NCI-H2029 (cell line): ENCODE measurements around the gene DDO.

Experiments used
- DNase-seq: peaks from one replicate; lab custom pipeline; 2025; lab: John Stamatoyannopoulos, UW

Gene DDO

DNA sequence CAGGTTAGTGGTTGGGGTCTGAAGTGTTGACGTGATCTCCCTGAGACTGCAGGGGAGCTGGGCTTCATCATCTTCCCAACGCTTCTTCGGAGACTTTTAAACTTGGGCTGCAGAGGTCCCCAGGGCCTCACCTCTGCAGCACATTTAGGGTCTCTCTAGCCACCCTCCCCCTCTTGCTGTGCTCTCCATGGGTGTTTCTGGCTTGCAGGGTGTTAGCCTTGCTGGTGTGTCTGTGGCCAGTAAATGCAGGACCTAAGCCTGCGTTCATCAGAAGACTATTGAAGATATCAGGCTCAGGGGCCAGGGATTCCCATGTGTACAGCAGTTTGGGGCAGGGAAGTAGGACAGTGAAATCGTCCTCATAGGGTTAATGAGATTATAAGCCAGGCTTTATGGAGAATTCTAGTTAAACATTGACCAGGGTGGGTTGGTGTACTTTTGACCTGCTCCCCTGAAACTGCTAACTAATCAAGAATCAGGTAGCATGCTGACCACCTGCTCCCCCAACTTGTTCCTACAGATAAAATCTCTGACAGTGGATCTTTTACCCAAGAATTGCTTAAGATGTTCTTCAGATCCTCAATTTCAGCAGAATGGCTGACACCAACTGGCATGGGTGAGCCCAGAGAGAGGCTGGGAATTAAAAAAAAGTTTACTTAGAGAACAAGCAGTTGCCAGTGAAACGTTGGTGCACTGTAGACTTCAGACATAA is 3.8 kb upstream of the DDO start:
- DNase-seq, result no peak

DNA sequence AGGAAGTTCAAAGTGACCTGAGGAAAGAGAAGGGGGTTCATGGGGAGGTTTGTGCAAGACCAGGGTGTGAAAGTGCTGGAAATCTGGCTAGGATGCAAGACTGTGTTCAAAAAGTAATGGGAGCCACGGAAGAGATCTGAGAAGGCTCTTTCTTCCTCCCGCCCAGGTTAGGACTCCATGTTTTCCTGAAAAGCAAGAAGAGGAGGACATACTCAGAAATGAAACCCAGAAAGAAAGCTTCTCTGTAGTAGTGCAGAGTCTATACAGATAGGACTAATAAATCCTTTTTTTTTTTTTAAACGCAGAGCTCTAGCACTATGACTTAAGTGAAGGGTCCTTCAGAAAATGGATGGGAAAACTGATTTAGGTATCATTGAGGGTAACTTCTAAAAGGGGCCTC is 3.2 kb upstream of the DDO start:
- DNase-seq, result no peak

DNA sequence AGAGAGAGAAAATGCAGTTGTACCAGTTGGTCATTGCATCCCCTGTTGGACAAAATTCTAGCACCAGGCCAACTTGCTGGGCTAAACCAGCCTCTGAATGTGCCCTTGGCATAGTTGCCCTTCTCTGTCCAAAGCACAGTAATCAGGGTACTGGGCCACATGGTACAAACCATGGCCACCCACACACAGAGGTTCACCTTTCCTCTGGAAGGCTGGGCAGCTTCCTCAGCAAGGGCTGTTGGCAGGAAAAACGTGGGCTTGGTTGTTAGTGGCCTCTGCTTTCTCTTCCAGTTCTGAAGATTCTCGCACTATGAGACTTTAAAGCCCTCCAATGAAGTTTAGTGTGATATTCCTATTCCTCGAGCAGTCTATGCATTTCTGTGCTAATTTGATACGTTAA is 706 bp downstream of the DDO start:
- no peak for DNase-seq

DNA sequence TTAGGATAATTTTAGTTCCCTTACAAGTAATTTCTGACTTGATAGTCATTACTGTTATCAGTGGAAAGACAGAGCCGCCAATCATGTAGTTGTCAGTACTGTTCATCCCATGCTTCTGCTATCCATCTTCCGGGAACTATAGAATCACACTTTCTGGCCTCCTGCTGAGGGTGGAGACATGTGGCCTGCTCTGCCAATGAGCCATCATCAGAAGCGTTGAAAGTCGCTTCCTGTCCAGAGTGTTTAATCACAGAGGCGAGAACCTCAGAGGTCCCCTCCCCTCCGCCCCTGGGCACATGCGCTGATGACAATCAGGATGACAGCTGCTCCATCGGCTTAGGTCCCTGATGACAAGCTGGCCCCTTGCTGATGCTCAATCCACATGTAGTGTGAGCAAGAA is 3.0 kb downstream of the DDO start:
- DNase-seq, result no peak

DNA sequence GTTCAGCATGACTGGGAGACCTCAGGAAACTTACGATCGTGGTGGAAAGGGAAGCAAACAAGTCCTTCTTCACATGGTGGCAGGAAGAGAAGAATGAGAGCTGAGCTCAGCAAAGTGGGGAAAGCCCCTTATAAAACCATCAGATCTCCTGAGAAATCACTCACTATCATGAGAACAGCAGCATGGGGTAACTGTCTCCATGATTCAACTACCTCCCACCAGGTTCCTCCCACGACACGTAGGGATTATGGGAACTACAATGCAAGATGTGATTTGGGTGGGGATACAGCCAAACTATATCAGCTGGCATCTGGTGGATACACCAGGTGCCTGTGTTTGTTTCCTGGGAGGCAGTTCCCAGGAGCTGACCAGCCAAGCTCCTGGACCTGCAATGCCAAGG is 4.9 kb downstream of the DDO start:
- no peak for DNase-seq

DNA sequence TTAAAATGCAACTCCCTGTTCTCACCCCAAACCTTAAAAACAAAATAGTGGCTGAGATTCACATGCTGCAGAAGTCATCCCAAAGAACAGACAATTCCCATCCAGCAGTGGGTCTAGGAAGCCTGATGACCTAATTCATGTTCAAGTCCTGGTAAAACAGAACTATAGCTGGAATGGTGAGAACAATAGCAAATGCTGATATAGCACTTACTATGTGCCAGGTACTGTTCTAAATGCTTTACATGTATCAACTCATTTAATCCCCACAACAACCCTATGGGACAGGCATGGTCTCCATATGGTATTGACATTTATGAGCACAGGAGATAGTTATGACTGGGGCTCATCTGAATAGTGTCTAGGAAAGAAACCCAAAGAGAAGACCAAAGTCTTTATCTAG is 5.6 kb downstream of the DDO start:
- DNase-seq, result no peak

DNA sequence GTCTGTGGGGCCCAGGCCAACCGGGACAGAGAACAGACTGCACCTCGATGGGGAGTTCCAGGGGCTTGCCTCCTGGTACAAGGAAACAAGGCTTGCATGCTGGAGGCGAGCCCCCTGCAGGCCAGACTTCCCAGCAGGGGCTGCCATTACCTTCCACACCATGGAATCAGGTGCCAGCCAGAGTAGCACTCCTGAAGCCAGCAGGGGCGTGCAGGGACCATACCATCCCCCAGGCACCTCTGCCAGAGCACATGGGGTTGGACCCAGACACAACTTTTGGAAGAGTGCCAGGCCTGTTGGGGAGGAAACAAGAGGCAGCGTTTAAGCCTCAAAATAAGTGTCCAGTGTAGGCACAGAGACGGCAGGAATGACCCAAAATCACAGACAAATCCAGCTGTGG is 6.5 kb downstream of the DDO start:
- DNase-seq, result no peak

DNA sequence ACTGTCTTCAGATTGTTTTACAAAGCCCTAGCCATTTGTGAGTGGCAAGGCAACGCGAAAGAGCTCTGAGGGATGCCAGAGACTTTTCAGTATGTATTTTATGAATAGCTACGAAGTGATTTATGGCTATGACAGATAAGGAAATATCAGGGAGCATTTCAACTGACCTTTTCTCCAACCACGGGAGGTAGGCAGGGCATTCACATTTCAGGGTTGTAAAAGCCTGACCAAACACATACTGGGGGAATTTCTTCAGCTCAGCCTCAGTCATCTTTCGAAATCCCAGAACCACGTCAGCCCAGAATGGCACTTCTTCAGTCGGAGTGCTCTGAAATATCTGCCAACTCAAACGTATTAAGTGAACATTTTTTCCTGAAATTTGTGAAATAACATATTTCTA is 10.8 kb downstream of the DDO start:
- no peak for DNase-seq

DNA sequence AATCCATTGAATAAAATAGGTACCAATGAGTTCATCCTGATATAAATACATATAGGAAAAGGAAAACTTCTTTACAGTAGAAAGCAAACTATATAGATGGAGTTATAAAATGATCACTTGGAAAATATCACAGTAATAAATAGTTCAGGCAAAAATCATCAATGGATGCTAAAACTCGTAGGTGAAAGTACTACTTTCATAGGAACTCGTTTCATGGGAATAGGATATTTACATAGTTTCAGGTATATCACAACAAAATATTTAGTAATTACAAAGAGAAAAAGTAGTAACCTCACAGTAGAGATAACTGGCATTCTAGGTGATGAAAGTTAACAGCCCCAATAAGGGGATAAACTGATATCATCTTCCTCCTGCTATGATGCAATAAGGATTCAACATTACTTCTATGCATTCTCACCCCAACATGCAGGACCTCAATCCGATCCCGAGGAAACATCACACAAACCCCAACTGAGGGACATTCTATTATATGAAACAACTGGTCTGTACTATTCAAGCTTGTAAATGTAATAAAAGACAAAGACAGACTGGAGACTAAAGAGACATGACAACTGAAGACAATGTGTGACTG is 13.7 kb downstream of the DDO start:
- DNase-seq, result no peak

DNA sequence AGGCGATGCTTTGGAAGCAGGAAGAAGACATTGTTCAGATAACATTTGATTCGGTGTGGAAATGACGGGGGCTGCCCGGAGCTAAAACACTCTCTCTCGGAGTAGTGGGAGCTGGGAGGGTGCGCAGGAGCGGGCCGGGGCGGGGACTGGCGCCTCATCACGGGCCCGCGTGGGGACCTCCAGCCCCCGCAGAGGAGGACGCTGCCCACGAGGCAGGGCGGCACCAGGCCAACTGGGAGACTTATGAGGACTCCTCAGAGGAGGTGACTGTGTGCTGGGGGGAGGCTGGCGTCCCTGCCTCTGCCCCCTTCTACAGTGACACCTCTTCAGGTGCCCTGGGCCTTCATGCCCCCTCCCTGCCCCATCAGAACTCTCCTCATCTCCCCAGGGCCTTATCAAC is 15.2 kb downstream of the DDO start:
- no peak for DNase-seq

DNA sequence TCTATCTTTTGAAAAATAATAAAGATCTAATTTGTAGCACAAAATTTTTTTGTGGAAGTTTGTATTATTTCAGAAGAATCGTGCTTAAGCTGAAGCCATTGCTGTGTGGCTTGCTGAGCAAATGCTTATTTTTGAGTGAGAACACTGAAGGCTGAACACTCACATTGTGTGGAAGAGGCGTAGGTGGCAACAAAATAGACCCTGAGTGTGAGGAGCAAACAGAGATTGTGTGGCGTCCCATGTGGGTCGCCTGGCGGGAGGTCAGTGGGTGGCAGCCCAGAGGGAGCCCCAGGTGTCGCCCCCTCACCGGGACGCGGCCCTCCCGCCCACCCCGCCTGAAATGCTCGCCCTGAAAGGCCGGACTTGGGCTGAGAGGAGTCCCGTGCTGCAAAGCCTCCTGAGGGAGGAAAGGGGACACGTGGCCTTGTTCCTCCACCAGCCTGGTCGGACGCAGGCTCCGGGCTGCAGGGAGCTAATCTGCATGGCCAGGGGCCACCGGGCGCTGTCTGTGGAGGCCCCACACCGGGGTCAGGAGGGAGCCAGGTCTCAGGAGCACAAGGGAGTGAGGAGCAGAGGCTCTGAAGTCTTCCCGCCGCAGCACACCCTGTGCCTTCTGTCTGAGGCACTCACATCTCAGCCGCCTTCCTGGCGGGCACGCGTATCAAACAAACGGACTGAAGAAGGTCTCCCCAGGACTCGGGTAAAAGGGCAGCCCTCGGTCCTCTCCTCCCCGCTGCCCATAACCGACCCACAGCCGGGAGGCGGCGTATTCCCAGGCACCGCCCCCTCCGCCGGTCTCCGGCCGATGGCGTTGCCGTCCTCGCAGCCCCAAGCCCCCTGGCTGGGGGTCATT is 15.9 kb downstream of the DDO start:
- no peak for DNase-seq

DNA sequence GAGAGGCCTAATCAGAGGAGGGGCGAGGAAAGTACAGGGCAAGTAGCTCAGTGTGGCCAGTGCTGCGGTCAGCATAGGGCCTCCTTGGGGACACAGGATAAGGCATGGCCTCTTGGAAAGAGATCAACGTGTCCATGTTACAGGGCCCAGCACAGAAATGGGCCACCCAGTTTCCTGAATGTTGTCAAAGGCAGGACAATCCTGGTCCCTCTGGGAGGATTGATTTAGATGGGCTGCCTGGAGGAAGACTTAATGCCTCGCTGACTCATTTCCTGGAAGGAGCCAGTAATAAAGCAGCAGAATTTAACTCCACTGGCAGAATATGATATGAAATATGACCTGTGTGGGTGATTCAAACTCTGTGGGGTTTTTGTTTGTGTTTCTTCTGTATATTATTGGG is 16.6 kb downstream of the DDO start:
- no peak for DNase-seq

DNA sequence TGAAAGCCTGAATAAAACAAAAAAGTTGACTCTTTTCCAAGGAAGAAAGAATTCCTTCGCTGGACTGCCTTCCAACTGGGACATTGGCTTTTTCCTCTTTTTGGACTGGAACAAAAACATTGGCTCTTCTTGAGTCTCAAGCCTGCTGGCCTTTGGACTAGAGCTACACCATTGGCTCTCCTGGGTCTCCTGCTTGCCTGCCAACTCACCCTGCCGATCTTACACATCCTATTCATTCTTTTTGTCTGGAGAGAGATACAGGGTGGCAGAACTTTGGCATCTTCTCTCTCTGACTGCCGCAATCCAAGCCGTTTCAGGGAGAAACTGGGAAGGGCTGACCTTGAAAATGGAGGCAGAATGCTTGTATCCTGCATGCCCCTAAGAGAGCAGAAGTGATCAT is 20.2 kb downstream of the DDO start:
- DNase-seq, result no peak

DNA sequence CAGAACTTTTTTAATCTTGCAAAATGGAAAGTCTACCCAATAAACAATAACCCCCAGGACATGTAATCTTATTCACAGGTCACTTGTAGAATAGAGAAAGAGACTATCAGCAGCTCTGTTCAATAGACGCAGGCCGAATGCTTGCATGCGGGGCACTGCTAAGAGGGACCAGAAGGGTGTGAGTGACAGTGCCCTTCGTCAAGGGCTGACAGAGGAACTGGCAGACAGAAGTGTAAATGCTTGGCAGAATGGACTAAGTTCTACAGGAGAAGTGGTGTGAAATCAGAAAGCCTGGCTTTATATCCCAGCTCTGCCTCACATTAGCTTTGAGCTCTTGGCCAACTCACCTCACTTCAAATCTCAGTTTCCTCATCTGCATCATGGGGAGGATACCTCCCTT is 21.0 kb downstream of the DDO start:
- no peak for DNase-seq

DNA sequence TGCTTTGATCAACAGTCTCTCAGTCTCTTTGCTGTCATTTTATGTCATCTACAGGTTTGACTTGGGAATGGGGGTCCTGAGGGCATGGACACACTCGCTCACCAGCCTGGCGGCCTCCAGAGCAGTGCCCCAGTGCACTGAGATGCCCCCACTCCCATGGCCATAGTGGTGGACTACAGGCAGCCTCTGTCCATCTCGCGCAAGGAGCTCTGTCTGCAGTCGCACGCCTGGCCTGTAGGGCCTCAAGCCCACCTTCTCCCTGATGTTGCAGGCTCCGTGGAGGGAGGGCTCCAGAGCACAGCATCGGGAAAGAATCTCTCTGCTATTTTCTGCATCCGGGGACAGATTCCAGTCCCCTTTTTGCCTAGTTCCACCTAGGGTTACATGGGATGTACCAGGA is 22.6 kb downstream of the DDO start:
- DNase-seq, result no peak

DNA sequence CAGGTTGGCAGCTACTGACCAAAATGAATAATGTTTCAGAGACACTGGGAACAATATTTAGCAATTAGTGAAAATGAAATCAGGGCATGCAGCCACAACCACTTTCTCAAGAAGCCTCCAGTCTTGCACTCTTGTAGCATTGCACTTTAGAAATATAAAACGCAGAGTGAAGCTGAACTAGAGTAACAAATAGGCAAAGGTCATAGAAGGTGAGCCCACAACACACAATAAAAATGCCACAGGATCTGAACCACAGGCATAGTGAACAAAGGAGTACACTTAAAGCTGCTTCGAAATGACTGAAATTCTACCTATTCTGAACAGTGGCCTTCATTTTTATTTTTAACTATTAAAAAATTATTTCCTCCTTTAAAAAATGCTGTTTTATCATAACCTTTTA is 25.0 kb downstream of the DDO start:
- DNase-seq, result no peak

DNA sequence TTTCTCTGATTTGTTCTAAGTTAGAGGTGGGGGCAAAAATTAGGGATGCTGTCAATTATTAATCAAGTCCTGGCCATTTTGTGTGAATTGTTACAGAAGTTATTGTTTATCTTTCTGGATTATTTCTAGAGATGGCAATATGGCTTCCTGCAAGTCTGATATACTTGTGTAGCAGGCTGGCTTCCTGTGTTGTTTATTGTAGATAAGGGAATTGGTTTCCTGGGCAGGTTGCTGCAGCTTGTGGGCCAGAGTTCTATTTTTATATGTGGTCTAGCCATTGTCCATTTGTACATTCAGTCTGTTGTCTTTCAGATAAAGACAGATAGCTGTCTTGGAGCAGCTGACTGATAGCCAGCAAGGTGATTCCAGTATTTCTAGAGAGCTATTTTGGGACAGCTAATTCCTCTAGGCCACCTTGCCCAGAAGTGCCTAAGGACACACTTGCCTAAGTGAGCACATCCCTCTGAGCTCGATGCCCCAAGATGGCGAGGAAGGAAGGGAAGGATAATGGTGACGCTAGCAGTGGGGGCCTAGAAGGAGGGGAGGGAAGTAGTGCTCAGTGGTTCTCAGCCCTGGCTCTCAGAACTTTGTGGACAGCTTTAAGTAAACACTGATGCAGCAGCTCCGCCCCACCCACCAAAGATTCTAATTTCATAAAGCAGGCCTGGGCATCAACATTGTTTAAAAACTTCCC is 25.5 kb downstream of the DDO start:
- no peak for DNase-seq

DNA sequence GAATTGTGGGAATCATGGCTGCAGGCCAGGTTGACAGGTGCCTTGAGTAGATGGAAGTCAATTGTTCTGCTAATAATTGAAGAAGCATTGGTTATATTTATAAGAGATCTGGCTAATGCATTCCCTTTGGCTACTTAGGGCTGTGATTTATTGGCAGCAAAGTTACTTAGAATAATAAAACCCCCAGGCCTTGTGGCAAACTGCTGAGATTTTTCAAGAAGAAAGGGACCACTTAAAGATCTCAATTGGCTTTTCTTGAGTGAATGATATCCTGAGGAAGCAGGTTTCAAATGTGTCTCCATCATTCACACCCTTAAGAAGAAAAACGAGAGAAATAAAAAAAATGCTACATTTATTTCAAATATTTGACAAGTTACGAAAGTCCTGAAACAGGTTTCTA is 27.4 kb downstream of the DDO start:
- DNase-seq, result no peak

DNA sequence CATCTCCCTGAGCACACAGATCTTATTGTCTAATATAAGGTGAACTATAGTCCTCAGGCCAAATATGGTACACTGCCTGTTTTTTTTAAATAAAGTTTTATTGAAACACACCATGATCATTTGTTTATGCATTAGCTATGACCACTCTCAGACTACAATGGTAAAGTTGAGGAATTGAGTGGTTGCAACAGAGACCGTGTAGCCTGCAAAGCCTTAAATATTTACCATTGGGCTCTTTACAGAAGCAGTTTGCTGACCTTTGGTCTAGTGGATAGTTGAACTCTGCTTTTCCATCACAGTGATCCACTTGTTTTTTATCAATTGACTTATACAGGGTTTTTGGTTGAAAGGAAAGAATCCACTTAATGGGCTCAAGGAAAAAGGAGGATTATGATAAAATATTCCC is 29.9 kb downstream of the DDO start:
- DNase-seq, result no peak

DNA sequence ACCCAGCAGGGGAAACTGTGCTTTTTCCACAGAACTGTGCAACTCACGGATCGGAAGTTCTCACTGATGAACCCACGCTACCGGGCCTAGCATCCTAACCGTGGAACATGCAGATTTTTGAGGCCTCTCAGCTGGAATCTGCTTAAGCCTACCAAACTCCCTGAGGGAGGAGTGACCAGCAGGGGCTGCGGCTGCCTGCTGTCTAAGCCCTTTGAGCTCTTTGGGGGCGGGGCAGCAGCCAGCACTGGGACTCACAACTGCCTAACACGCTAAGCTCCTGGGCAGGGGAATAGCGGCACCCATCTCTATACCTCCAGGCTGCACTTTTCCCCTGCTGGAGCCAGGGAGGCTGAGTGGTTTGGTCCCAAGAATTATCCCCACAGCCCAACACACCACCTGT is 36.8 kb downstream of the DDO start:
- DNase-seq, result no peak

DNA sequence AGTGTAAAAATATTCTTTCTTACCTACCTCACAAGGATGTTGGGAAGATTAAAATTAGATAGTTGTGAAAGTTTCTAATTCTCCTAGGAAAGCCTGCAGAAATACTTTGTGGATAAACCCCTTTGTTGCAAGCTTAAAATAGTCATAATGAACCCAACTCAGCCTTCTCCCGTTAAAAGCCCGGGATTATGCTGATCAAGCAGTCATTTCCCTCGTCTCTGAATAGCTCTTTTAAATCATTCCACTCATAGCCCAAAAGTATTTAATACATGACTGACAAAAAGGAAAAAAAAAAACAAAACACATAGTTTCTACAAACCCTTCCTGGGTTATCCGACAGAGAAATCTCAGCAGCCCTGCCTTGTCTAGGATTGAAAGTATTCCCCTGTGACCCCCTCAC is 46.3 kb downstream of the DDO start:
- no peak for DNase-seq

DNA sequence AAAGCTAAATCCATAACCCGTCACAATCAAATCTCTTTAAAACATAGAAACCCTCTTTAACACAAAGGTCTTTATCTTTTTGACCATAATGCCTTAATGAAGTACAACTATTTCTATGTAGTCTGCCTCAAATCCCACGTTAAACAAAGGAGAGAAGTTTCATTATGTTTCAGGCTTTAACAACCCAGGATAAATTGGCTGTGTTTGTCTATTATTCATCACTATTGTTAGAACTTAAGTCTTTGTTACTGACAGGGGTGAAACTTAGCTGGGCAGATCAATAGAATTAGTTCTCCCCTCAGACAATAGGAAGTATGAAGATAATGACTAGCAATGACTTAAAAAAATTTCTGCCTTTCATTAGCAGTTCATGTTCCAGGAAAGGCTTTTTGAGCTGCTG is 47.1 kb downstream of the DDO start:
- no peak for DNase-seq

DNA sequence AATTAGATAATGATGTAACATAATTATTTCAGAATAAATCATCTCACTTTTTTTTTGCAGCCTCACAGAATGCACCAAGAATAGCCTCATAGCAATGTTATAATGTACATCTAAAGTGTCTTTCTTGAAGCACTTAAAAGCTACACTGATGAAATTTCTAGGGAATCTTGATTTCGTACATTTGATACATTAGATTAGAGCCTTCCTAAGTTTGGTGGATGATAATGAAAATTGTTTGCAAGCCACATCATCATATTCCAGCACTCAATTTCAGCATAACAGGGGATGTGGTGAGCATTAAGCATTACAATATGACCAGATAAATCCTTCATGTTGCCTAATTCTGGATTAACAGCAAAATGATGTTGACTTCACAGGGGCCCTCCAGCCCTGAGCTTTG is 47.5 kb downstream of the DDO start:
- no peak for DNase-seq
